ENCODE results near the gene LRRFIP1.
"Not testable (repeated sequence)": the region's sequence is repeated elsewhere in the genome, so short reads cannot be mapped to it uniquely, and the experiment has no call there.

Gene LRRFIP1

GRCh38 chr2:237590272-237591140 lies 36.9 kb upstream of the LRRFIP1 start, which contains the start of gene RAB17:
RAB17 (minus strand) TSS chr2:237590734; CDS start chr2:237586154, 4,580 bp downstream.
- FAIRE-seq (no peak), DNase-seq (ENCODE audit: insufficient read length, low spot score) (no peak)
- no peak for TF ChIP-seq POLR2AphosphoS5 (IDR thresholded peaks at IDR 0.05; ENCODE audit: low read depth, low read length)
- TF ChIP-seq PAX5 (IDR thresholded peaks at IDR 0.05; ENCODE audit: insufficient read depth, low read length, severe bottlenecking) = no peak
- no peak for TF ChIP-seq SPI1 (IDR thresholded peaks at IDR 0.05; ENCODE audit: low read depth, low read length)
- no peak for TF ChIP-seq POU2F2 (IDR thresholded peaks at IDR 0.05; ENCODE audit: low read depth, low read length)
- TF ChIP-seq TAF1 (IDR thresholded peaks at IDR 0.05; ENCODE audit: low read depth, low read length) = no peak
- no peak for TF ChIP-seq POLR2A (IDR thresholded peaks at IDR 0.05; ENCODE audit: low read depth, low read length)

- DNase-seq (ENCODE audit: insufficient read length, low spot score) (no peak), FAIRE-seq (no peak)
- TF ChIP-seq SPI1 (IDR thresholded peaks at IDR 0.05; ENCODE audit: low read depth, low read length) (no peak), TAF1 (IDR thresholded peaks at IDR 0.05; ENCODE audit: low read depth, low read length) (no peak), POU2F2 (IDR thresholded peaks at IDR 0.05; ENCODE audit: low read depth, low read length) (no peak), POLR2A (IDR thresholded peaks at IDR 0.05; ENCODE audit: low read depth, low read length) (no peak), POLR2AphosphoS5 (IDR thresholded peaks at IDR 0.05; ENCODE audit: low read depth, low read length) (no peak), PAX5 (IDR thresholded peaks at IDR 0.05; ENCODE audit: insufficient read depth, low read length, severe bottlenecking) (no peak)
Observed at GRCh38 chr2:237591141-237591881, 36.1 kb upstream of the LRRFIP1 start.

GRCh38 chr2:237592425-237592980 lies 34.9 kb upstream of the LRRFIP1 start:
- no peak for TF ChIP-seq POU2F2 (IDR thresholded peaks at IDR 0.05; ENCODE audit: low read depth, low read length)
- no peak for FAIRE-seq
- no peak for DNase-seq (ENCODE audit: insufficient read length, low spot score)

- no peak for DNase-seq (ENCODE audit: insufficient read length, low spot score)
- TF ChIP-seq POLR2A (IDR thresholded peaks at IDR 0.05; ENCODE audit: low read depth, low read length) (no peak), SPI1 (IDR thresholded peaks at IDR 0.05; ENCODE audit: low read depth, low read length) (no peak), PAX5 (IDR thresholded peaks at IDR 0.05; ENCODE audit: insufficient read depth, low read length, severe bottlenecking) (no peak), POU2F2 (IDR thresholded peaks at IDR 0.05; ENCODE audit: low read depth, low read length) (no peak), TAF1 (IDR thresholded peaks at IDR 0.05; ENCODE audit: low read depth, low read length) (no peak), POLR2AphosphoS5 (IDR thresholded peaks at IDR 0.05; ENCODE audit: low read depth, low read length) (no peak)
- FAIRE-seq = no peak
Observed at GRCh38 chr2:237593036-237593435, 34.4 kb upstream of the LRRFIP1 start.

- FAIRE-seq = no peak
- DNase-seq (ENCODE audit: insufficient read length, low spot score) = no peak
- TF ChIP-seq POLR2AphosphoS5 (IDR thresholded peaks at IDR 0.05; ENCODE audit: low read depth, low read length) (no peak), TAF1 (IDR thresholded peaks at IDR 0.05; ENCODE audit: low read depth, low read length) (no peak), PAX5 (IDR thresholded peaks at IDR 0.05; ENCODE audit: insufficient read depth, low read length, severe bottlenecking) (no peak), SPI1 (IDR thresholded peaks at IDR 0.05; ENCODE audit: low read depth, low read length) (no peak), POLR2A (IDR thresholded peaks at IDR 0.05; ENCODE audit: low read depth, low read length) (no peak), POU2F2 (IDR thresholded peaks at IDR 0.05; ENCODE audit: low read depth, low read length) (no peak)
Observed at GRCh38 chr2:237593596-237594320, 33.6 kb upstream of the LRRFIP1 start.

GRCh38 chr2:237594514-237594871 lies 32.9 kb upstream of the LRRFIP1 start:
- FAIRE-seq = no peak
- DNase-seq (ENCODE audit: insufficient read length, low spot score) = no peak
- no peak for TF ChIP-seq POLR2AphosphoS5 (IDR thresholded peaks at IDR 0.05; ENCODE audit: low read depth, low read length)
- no peak for TF ChIP-seq SPI1 (IDR thresholded peaks at IDR 0.05; ENCODE audit: low read depth, low read length)
- TF ChIP-seq POLR2A (IDR thresholded peaks at IDR 0.05; ENCODE audit: low read depth, low read length) = no peak
- no peak for TF ChIP-seq TAF1 (IDR thresholded peaks at IDR 0.05; ENCODE audit: low read depth, low read length)
- TF ChIP-seq POU2F2 (IDR thresholded peaks at IDR 0.05; ENCODE audit: low read depth, low read length) = no peak
- TF ChIP-seq PAX5 (IDR thresholded peaks at IDR 0.05; ENCODE audit: insufficient read depth, low read length, severe bottlenecking) = no peak

- not testable (repeated sequence) for FAIRE-seq; DNase-seq (ENCODE audit: insufficient read length, low spot score)
Observed at GRCh38 chr2:237595829-237596519, 31.4 kb upstream of the LRRFIP1 start.

GRCh38 chr2:237596520-237597195 lies 30.7 kb upstream of the LRRFIP1 start:
- FAIRE-seq (no peak), DNase-seq (ENCODE audit: insufficient read length, low spot score) (no peak)
- TF ChIP-seq TAF1 (IDR thresholded peaks at IDR 0.05; ENCODE audit: low read depth, low read length) (no peak), PAX5 (IDR thresholded peaks at IDR 0.05; ENCODE audit: insufficient read depth, low read length, severe bottlenecking) (no peak), POLR2A (IDR thresholded peaks at IDR 0.05; ENCODE audit: low read depth, low read length) (no peak), POU2F2 (IDR thresholded peaks at IDR 0.05; ENCODE audit: low read depth, low read length) (no peak), POLR2AphosphoS5 (IDR thresholded peaks at IDR 0.05; ENCODE audit: low read depth, low read length) (no peak), SPI1 (IDR thresholded peaks at IDR 0.05; ENCODE audit: low read depth, low read length) (no peak)
